ENCODE results near the gene GBF1.

GRCh38 chr10:102211615-102212299, 33.6 kb upstream of the GBF1 start:
- TF ChIP-seq RAD21 (IDR thresholded peaks at IDR 0.05) (no peak), MAX (IDR thresholded peaks at IDR 0.05) (no peak), CTCF (IDR thresholded peaks at IDR 0.05; ENCODE audit: low read depth, low read length, missing input control) (no peak), GABPA (IDR thresholded peaks at IDR 0.05 in 1 of 2, conservative IDR thresholded peaks at IDR 0.05 in 1 of 2) (no peak), ATF3 (IDR thresholded peaks at IDR 0.05) (no peak), TAF1 (conservative IDR thresholded peaks at IDR 0.05) (no peak), YY1 (IDR thresholded peaks at IDR 0.05) (no peak), REST (IDR thresholded peaks at IDR 0.05) (no peak), SP1 (IDR thresholded peaks at IDR 0.05) (no peak), RXRA (IDR thresholded peaks at IDR 0.05) (no peak), JUND (IDR thresholded peaks at IDR 0.05) (no peak), HNF4A (conservative IDR thresholded peaks at IDR 0.05) (no peak), EGR1 (IDR thresholded peaks at IDR 0.05; ENCODE audit: low read depth in 2 of 2) (no peak), FOXA1 (IDR thresholded peaks at IDR 0.05) (no peak)
